IPS-15b (cell line): ENCODE results near the gene CLASP1.

Experiments
- H3K27me3 ChIP-seq: one replicate; pipeline ENCODE4 v1.6.1; 2013; ENCODE audit warnings: low read length; ENCODE audit not compliant: control insufficient read depth, insufficient read depth
- H3K36me3 ChIP-seq: one replicate; pipeline ENCODE4 v1.6.1; 2013; ENCODE audit warnings: low read length; ENCODE audit not compliant: control insufficient read depth, insufficient read depth
- H3K4me1 ChIP-seq: one replicate; pipeline ENCODE4 v1.6.1; 2013; ENCODE audit warnings: mild to moderate bottlenecking, low read length; ENCODE audit not compliant: control insufficient read depth, insufficient read depth
- H3K4me3 ChIP-seq: one replicate; pipeline ENCODE4 v1.5.1; 2013; ENCODE audit warnings: low read depth, low read length
- H3K9ac ChIP-seq: one replicate; pipeline ENCODE4 v1.6.1; 2013; ENCODE audit warnings: low read depth, mild to moderate bottlenecking, low read length
- H3K9me3 ChIP-seq: one replicate; pipeline ENCODE4 v1.6.1; 2013; ENCODE audit warnings: mild to moderate bottlenecking, low read length; ENCODE audit not compliant: control insufficient read depth, insufficient read depth

The CLASP1 gene

DNA sequence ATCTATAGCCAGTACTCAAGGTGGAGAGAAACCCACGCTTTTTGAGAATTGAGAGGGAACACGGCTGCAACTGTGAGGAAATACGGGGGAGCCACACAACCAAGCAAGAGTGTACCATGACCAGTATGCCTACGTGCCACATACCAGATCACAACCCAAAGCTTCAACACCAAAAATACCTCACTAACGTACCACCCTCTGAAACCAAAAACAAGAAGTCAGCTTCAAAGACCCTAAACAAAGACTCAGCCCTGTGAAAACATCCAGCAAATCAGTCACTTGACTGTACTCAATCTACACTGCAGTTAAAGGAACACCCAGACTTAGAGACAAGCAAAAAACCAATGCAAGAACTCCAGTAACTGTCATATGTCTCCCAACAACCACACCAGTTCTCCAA is 101.6 kb downstream of the CLASP1 start:
- H3K9me3 ChIP-seq = no peaks in the 10 kb centered on the region
- no peak overlapping the region for H3K9ac ChIP-seq
- peaks cover 10% of the 10 kb centered on the region for H3K4me1 ChIP-seq
- no peaks in the 10 kb centered on the region for H3K36me3 ChIP-seq
- no peaks in the 10 kb centered on the region for H3K27me3 ChIP-seq
- H3K4me3 ChIP-seq = no peak overlapping the region

DNA sequence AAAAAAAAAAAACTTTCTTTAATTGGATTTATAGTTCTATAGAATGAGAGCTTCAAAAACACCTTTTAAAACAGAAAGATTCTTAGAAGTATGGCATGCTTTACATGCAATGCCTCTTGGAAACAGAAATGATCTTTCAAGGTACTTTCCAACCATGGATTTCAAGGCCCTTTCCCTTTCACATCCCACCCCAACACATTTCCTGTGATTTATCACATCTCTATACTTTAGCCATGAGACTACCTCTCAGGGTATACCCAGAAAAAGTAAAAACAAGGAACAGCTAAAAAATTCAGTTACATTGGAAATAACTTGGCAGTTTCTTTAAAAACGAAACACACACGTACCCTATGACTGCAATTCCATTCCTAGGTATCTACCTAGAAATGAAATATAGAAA is 103.3 kb downstream of the CLASP1 start:
- peaks cover 8% of the 10 kb centered on the region for H3K4me1 ChIP-seq

DNA sequence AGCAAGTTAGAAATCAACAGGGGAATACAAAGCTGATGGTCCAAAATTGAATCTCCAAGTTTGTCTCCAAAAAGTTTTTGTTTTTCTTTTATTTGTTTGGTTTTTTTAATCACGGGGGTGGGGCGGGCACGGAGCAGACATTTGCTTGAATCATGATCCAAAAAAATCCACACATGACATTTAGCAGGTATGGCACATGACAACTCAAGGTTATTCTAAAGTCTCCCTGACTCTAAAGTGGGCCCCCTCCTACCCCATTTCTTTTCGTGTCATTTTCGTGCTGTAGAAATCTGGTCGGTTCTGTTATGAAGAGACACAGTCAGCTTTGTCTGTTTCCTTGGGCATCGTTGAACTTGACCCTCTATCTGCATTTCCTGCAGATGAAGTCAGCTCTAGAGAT is 104.0 kb downstream of the CLASP1 start:
- Histone ChIP-seq H3K4me3 (no peak overlapping the region), H3K9me3 (no peaks in the 10 kb centered on the region), H3K36me3 (no peaks in the 10 kb centered on the region), H3K4me1 (peaks cover 8% of the 10 kb centered on the region), H3K9ac (no peak overlapping the region), H3K27me3 (no peaks in the 10 kb centered on the region)

More for the DNA sequence above, 103.3 kb downstream of the CLASP1 start:
- Histone ChIP-seq H3K27me3 (no peaks in the 10 kb centered on the region), H3K9ac (no peak overlapping the region), H3K4me3 (no peak overlapping the region), H3K36me3 (no peaks in the 10 kb centered on the region), H3K9me3 (no peaks in the 10 kb centered on the region)

- Histone ChIP-seq H3K9ac (no peak overlapping the region), H3K4me1 (peaks cover 5% of the 10 kb centered on the region), H3K36me3 (no peaks in the 10 kb centered on the region)
Observed at GRCh38 chr2:121541495-121541894, 107.8 kb downstream of the CLASP1 start.

DNA sequence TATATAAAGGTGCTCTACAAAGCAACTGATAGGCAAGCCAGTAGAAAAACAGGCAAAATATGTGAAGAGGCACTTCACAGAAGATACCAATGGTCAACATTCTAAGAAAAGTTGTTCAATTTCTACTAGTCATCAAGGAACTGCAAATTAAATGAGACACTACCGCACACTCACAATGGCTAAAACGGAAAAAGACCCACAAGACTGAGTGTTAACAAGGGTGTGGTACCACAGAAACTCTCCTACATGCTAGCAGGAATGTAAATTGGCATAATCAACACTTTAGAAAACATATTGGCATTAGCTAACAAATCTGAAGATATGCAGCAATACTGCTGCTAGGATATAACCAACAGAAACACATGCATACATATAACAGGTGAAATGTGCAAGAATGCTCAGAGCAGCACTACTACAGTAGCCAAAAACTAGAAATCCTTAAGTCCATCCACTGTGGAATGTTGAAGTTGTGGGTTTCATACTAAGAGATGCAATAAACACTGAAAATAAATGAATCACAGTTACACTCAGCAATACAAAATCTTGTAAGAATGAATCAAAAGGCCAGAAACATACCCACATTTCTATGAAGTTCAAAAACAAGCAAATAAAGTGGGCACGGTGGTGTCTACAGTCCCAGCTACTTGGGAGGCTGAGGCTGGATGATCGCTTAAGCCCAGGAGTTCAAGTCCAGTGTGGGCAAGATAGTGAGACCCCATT is 109.4 kb downstream of the CLASP1 start:
- Histone ChIP-seq H3K27me3 (no peaks in the 10 kb centered on the region), H3K4me3 (no peak overlapping the region), H3K36me3 (no peaks in the 10 kb centered on the region), H3K4me1 (peaks cover 3% of the 10 kb centered on the region), H3K9me3 (no peaks in the 10 kb centered on the region), H3K9ac (no peak overlapping the region)

More at GRCh38 chr2:121541495-121541894, 107.8 kb downstream of the CLASP1 start:
- Histone ChIP-seq H3K27me3 (no peaks in the 10 kb centered on the region), H3K4me3 (no peak overlapping the region), H3K9me3 (no peaks in the 10 kb centered on the region)

DNA sequence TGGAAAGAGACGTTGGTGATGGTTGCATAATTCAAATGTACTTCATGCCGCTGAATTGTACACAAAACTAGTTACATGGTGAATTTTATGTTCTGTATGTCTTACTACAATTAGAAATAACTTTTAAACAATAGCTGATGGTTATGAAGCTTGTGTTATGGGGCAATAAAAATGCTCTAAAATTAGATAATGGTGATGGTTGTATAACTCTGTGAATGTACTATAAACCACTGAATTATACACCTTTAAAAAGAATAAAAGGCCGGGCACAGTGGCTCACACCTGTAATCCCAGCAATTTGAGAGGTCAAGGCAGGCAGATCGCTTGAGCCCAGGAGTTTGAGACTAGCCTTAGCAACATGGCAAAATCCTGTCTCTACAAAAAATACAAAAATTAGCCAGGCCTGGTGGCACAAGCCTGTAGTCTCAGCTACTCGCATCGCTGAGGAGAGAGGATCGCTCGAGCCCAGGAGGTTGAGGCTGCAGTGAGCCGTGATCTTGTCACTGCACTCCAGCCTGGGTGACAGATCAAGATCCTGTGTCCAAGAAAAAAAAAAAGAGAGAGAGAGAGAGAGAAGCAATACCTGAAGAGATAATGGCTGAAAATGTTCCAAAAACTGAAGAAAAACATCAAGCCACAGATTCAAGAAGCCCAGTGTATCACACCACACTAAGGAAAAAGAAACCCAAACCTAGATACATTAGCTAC is 112.3 kb downstream of the CLASP1 start:
- Histone ChIP-seq H3K36me3 (no peaks in the 10 kb centered on the region), H3K4me1 (peaks cover 6% of the 10 kb centered on the region), H3K9ac (no peak overlapping the region), H3K27me3 (no peaks in the 10 kb centered on the region), H3K4me3 (no peak overlapping the region), H3K9me3 (no peaks in the 10 kb centered on the region)

GRCh38 chr2:121536347-121536746 is 112.9 kb downstream of the CLASP1 start:
- peaks cover 9% of the 10 kb centered on the region for H3K4me1 ChIP-seq
- H3K9ac ChIP-seq = no peak overlapping the region
- no peaks in the 10 kb centered on the region for H3K36me3 ChIP-seq
- H3K27me3 ChIP-seq = no peaks in the 10 kb centered on the region
- H3K4me3 ChIP-seq = no peak overlapping the region
- H3K9me3 ChIP-seq = no peaks in the 10 kb centered on the region

DNA sequence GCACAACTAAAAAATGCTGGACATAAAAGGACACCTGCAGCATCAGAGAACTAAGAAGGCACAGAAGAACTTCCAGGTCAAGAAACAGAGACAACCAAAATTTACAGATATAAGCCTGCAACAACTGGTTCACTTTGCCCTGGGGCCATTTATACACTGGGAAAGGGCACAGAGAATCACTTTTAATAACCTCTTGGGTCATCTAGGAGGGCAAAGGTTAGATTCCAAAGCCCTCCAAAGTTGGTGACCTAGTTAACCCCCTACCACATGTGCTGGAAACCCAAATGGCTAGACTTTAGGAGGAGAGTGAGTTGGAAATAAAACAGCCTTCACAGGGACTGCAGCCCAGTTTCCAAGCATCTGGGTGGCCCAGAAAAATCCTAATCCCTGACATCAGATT is 115.3 kb downstream of the CLASP1 start:
- no peaks in the 10 kb centered on the region for H3K27me3 ChIP-seq
- H3K9ac ChIP-seq = no peak overlapping the region
- no peaks in the 10 kb centered on the region for H3K9me3 ChIP-seq
- H3K36me3 ChIP-seq = no peaks in the 10 kb centered on the region
- H3K4me3 ChIP-seq = no peak overlapping the region
- H3K4me1 ChIP-seq = peaks cover 9% of the 10 kb centered on the region

DNA sequence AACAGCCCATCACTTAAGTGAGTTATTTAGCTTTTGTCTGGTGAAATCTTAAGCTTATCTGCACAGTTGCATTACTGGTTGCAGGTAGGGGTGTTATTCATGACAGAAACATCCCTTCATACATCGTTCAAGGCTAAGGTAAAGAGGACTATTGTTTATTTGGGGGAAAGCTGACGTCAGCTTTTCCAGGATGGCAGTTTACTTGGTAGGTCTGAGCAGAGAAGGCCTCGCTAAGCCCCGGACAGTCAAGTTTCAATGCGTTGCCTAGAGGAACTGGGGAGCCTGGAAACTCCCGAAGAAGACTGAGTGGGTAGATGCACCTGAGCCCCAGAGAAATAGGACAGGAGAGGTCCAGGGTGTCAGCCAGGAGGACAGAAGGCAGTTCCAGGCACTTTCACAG is 116.4 kb downstream of the CLASP1 start:
- no peaks in the 10 kb centered on the region for H3K36me3 ChIP-seq
- H3K27me3 ChIP-seq = no peaks in the 10 kb centered on the region
- no peak overlapping the region for H3K4me3 ChIP-seq
- no peaks in the 10 kb centered on the region for H3K9me3 ChIP-seq
- H3K9ac ChIP-seq = no peak overlapping the region
- peaks cover 9% of the 10 kb centered on the region for H3K4me1 ChIP-seq

GRCh38 chr2:121532347-121532766 is 116.9 kb downstream of the CLASP1 start:
- Histone ChIP-seq H3K9ac (no peak overlapping the region), H3K36me3 (no peaks in the 10 kb centered on the region), H3K4me3 (no peak overlapping the region), H3K4me1 (peaks cover 9% of the 10 kb centered on the region), H3K27me3 (no peaks in the 10 kb centered on the region), H3K9me3 (no peaks in the 10 kb centered on the region)

DNA sequence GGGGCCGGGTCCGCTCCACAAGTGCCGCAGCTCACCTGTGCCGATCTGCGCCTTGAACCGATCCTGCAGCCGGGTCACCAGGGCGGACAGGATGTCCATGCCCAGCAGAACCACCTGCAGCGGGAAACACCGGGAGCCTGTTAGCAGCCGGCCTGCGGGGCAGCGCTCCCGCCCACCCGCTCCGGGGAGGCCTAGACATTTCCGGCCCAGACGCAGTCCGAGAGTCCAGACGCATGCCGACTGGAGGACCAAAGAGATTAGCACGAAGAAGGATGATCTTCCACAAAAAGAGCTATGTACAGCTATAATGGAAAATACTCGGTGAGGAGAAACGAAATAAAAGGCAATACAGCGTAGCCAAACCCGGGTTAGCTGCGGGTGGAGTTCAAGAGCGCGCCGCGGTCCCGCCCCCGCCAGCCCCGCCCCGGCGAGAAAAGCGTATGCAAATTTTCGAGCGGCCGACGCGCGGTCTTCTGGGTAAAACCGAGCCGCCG is 119.0 kb downstream of the CLASP1 start:
- H3K4me3 ChIP-seq = peak overlapping the region; percentile 83
- no peaks in the 10 kb centered on the region for H3K27me3 ChIP-seq
- H3K4me1 ChIP-seq = peaks cover 9% of the 10 kb centered on the region
- no peaks in the 10 kb centered on the region for H3K9me3 ChIP-seq
- peak overlapping the region; percentile 92 for H3K9ac ChIP-seq
- H3K36me3 ChIP-seq = no peaks in the 10 kb centered on the region
